Measurements from ENCODE around the gene JADE2. TPM values are rescaled to one million over a fixed set of nuclear protein-coding genes. Genes with fewer than 3 reads are reported as not detected.

Gene JADE2
- total and polyA plus RNA-seq, 2 donors (not counting 3 experiments of a cell fraction or from before 2014, with no cell fraction given): 11.6 to 31.1 TPM

DNA sequence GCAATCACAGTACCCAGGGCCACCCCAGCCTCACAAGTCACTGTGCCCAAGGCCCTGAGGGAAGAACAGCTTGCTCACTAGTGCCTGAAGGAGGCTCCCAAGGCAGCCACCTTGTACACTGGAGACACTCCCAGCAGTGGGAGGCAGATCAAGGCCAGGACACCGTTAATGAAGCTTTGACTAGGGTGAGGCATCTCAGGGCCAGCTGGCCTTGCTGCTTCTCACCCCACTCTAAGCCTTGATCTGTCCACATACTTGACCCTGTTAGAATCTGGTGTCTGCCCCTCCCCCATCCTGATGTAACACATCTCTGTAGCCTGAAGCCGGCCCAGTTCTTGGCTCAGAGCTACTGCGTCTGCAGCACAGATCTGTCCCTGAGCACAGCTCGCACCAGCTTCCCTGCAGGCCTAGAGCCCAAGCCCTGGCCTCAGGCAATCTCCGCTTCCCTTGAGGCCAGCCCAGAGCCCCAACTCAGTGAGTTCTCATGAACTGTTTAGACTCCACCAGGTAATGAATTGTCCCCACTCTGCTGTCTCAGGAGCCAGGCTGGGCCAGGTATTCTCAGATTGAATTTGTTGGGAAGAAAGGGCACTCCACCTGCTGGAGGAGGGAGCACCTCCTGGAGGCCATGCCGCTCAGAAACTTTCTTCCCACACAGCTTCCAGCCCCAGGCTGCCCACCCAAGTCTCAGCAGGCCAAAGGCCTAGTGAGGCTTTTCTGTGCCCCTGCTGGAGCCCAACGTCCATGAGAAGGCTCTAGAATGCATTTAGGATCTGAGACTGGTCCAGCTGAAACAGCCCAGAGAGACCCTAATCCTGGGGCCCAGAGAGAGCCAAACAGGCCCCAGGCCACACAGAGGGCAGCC lies 13.4 kb upstream of the JADE2 start:
- Histone ChIP-seq H3K4me3 (replicated peaks in 1 of 3; ENCODE audit: insufficient read depth in 1 of 3, low read depth in 1 of 3, low read length in 3 of 3) (no peak overlapping the region), H3K27me3 (ENCODE audit: control insufficient read depth in 2 of 2, insufficient read depth in 2 of 2, low read length in 2 of 2) (no peaks in the 10 kb centered on the region), H2AFZ (ENCODE audit: low read depth, low read length) (peak overlapping the region; percentile 48), H3K9me1 (replicated peaks; ENCODE audit: control insufficient read depth, extremely low read depth, insufficient read depth, low read length) (no peaks in the 10 kb centered on the region), H3K27ac (ENCODE audit: insufficient read depth, low read depth, low read length) (peak overlapping the region; percentile 42), H3K36me3 (ENCODE audit: control insufficient read depth in 2 of 2, extremely low read depth in 1 of 2, insufficient read depth in 2 of 2, low read length in 2 of 2) (no peaks in the 10 kb centered on the region), H3K79me2 (ENCODE audit: control insufficient read depth, insufficient read depth, low read length) (no peaks in the 10 kb centered on the region), H3K9me3 (replicated peaks; ENCODE audit: control insufficient read depth, insufficient read depth, low read length) (no peaks in the 10 kb centered on the region), H3K4me1 (ENCODE audit: control insufficient read depth, extremely low read depth, insufficient read depth, low read length) (peaks cover 15% of the 10 kb centered on the region), H4K20me1 (replicated peaks; ENCODE audit: control insufficient read depth, extremely low read depth, insufficient read depth, low read length) (no peaks in the 10 kb centered on the region), H3K9ac (replicated peaks; ENCODE audit: extremely low read depth, insufficient read depth, low read length) (no peak overlapping the region), H3K4me2 (ENCODE audit: insufficient read depth, low read length) (no peak overlapping the region)
- CTCF ChIA-PET: interaction anchor here (0.7 to 3.1 kb wide), 13 partner anchors 8 to 103 kb away, joined by 3 to 13 read pairs (median 4); partner anchors contain the start of genes CDKN2AIPNL and JADE2
- no TSS peak for BruUV-seq (replicated peaks)
- FAIRE-seq (no peak), DNase-seq (ENCODE audit: low read depth, low spot score) (no peak)
- intact Hi-C loops (cut with micrococcal nuclease): no loop called here
- dilution Hi-C loops (cut with MboI; ENCODE audit: extremely low pct_ligation_motif_present, low sequenced_read_pairs): no loop called here
- POLR2A ChIA-PET: no interaction called here
- TF ChIP-seq EZH2 (IDR thresholded peaks at IDR 0.05; ENCODE audit: borderline replicate concordance, low read depth, low read length, severe bottlenecking) (no peak), POLR2AphosphoS5 (IDR thresholded peaks at IDR 0.05; ENCODE audit: insufficient read depth, low read depth, low read length) (no peak), JUN (IDR thresholded peaks at IDR 0.05; ENCODE audit: borderline replicate concordance, insufficient read depth, insufficient read length, low read depth) (no peak), MYC (IDR thresholded peaks at IDR 0.05; ENCODE audit: low read depth, low read length) (no peak), MAX (IDR thresholded peaks at IDR 0.05; ENCODE audit: insufficient read depth, insufficient read length) (no peak), FOS (IDR thresholded peaks at IDR 0.05; ENCODE audit: borderline replicate concordance, insufficient read depth, low read length) (no peak), GATA2 (IDR thresholded peaks at IDR 0.05; ENCODE audit: insufficient read depth, insufficient read length, low read depth, low read length) (no peak), CTCF (IDR thresholded peaks at IDR 0.05; ENCODE audit: extremely low read depth in 1 of 2, insufficient read depth in 1 of 2, low read depth in 1 of 2, low read length in 2 of 2) (no peak), POLR2A (IDR thresholded peaks at IDR 0.05; ENCODE audit: low read depth, low read length) (no peak)
